ENCODE results near the gene SYNDIG1. TPM values are rescaled to one million over a fixed set of nuclear protein-coding genes. Genes with fewer than 3 reads are reported as not detected.

SYNDIG1 gene
- total and polyA plus RNA-seq, 2 experiments from 2014 or later: 1.7 to 2.4 TPM

DNA sequence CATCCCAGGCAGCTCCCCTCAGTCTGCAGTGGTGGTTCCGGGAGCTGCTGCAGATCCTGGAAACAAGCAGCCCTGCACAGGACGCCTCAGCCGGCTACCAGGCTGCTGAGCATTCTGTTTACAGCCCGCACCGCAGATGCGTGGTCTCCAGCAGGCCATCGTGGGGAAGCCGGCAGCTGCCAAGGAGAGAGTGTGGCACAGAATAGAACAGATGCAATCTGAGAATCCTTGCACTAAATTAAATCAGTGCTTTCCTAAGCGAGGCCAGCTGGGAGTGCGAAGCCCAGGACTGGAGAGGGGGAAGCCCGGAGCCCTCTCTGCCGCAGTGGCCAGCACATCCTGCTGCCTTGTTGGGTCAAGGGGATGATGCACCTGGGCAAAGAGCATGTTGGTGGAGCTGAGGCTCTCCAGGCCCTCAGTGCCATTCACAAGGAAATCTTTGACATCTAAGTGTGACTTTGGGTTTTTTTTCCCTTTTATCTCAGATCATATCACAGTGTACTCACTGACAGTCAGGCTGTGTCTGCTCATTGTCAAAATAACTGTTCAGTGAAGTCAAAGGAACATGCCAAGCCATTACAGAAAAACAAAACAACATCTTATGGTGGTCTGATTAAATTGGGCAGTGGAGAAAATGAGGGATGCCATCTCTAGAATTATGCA is 118.1 kb downstream of the SYNDIG1 start:
- no peak for DNase-seq (ENCODE audit: low read depth in 1 of 2, low spot score in 1 of 2)
- Histone ChIP-seq H3K36me3 (no peaks in the 10 kb centered on the region), H3K9me3 (ENCODE audit: low read depth) (no peaks in the 10 kb centered on the region), H3K27me3 (no peaks in the 10 kb centered on the region), H3K4me3 (no peak overlapping the region), H3K4me1 (ENCODE audit: low read depth) (no peaks in the 10 kb centered on the region), H3K27ac (no peak overlapping the region)
- TF ChIP-seq, protein P1, sequence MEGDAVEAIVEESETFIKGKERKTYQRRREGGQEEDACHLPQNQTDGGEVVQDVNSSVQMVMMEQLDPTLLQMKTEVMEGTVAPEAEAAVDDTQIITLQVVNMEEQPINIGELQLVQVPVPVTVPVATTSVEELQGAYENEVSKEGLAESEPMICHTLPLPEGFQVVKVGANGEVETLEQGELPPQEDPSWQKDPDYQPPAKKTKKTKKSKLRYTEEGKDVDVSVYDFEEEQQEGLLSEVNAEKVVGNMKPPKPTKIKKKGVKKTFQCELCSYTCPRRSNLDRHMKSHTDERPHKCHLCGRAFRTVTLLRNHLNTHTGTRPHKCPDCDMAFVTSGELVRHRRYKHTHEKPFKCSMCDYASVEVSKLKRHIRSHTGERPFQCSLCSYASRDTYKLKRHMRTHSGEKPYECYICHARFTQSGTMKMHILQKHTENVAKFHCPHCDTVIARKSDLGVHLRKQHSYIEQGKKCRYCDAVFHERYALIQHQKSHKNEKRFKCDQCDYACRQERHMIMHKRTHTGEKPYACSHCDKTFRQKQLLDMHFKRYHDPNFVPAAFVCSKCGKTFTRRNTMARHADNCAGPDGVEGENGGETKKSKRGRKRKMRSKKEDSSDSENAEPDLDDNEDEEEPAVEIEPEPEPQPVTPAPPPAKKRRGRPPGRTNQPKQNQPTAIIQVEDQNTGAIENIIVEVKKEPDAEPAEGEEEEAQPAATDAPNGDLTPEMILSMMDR (IDR thresholded peaks at IDR 0.05; ENCODE audit: low read depth, low read length): no peak

GRCh38 chr20:24588047-24588635 is 118.7 kb downstream of the SYNDIG1 start:
- Histone ChIP-seq H3K27me3 (no peaks in the 10 kb centered on the region), H3K4me1 (ENCODE audit: low read depth) (no peaks in the 10 kb centered on the region), H3K4me3 (no peak overlapping the region), H3K9me3 (ENCODE audit: low read depth) (no peaks in the 10 kb centered on the region), H3K36me3 (no peaks in the 10 kb centered on the region), H3K27ac (no peak overlapping the region)
- no peak for DNase-seq (ENCODE audit: low read depth in 1 of 2, low spot score in 1 of 2)
- TF ChIP-seq, protein P1 (IDR thresholded peaks at IDR 0.05; ENCODE audit: low read depth, low read length): no peak

DNA sequence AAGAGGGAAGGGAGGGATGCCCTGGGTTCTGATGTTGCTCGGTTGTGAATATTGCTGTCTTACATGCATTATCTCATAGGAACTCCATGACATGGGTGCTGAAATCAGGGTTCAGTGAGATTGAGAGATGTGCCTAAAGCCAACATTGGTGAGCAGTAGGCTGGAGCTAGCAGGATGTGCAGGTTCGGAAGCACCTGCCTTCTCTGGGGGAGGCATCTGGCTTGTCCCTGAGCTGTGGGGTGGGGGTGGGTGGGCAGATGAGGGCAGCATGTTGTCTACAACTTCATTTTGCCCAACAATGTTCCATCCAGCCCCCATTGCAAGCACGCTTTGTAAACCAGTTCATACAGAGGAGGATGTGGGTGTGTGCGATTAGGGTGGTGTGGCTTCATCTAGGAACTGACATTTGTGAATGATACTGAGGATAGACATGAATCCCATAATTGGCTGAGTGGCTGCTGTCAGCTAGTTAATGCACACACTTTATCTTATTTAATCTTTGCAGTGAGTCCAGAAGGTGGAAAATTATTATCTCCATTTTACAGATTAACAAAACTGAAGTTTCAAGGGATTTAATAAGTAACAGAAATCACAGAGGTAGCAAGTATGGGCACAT is 119.4 kb downstream of the SYNDIG1 start:
- no peak overlapping the region for H3K4me3 ChIP-seq
- H3K36me3 ChIP-seq: no peaks in the 10 kb centered on the region
- no peak overlapping the region for H3K27ac ChIP-seq
- no peaks in the 10 kb centered on the region for H3K27me3 ChIP-seq
- H3K4me1 ChIP-seq (ENCODE audit: low read depth): no peaks in the 10 kb centered on the region
- DNase-seq (ENCODE audit: low read depth in 1 of 2, low spot score in 1 of 2): no peak
- TF ChIP-seq, protein P1 (IDR thresholded peaks at IDR 0.05; ENCODE audit: low read depth, low read length): no peak
- H3K9me3 ChIP-seq (ENCODE audit: low read depth): no peaks in the 10 kb centered on the region

- TF ChIP-seq, protein P1 (IDR thresholded peaks at IDR 0.05; ENCODE audit: low read depth, low read length): no peak
- Histone ChIP-seq H3K4me3 (no peak overlapping the region), H3K27me3 (no peaks in the 10 kb centered on the region), H3K4me1 (ENCODE audit: low read depth) (no peaks in the 10 kb centered on the region), H3K27ac (no peak overlapping the region), H3K36me3 (no peaks in the 10 kb centered on the region), H3K9me3 (ENCODE audit: low read depth) (no peaks in the 10 kb centered on the region)
- DNase-seq (ENCODE audit: low read depth in 1 of 2, low spot score in 1 of 2): no peak
Measured at GRCh38 chr20:24589381-24589780, 120.0 kb downstream of the SYNDIG1 start.

DNA sequence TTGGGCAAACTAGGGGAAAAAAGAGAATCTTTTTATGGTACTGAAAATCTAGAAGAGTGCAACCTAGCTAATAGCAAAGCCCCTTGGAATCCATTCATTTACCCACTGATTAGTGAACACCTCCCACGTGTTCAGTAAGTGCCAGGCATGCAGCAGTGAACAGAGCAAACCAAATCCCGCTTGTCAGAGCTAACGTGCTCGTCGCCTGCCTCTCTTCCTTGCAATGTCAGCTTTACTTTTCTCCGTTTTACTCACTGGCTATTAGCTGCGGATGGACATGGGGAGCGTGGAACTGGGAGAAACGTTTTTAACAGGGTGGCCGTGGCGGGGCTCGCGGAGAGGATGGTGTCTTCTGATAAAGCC is 120.4 kb downstream of the SYNDIG1 start:
- Histone ChIP-seq H3K27ac (no peak overlapping the region), H3K4me1 (ENCODE audit: low read depth) (no peaks in the 10 kb centered on the region), H3K9me3 (ENCODE audit: low read depth) (no peaks in the 10 kb centered on the region), H3K27me3 (no peaks in the 10 kb centered on the region), H3K4me3 (no peak overlapping the region), H3K36me3 (no peaks in the 10 kb centered on the region)
- DNase-seq (ENCODE audit: low read depth in 1 of 2, low spot score in 1 of 2): no peak
- TF ChIP-seq, protein P1 (IDR thresholded peaks at IDR 0.05; ENCODE audit: low read depth, low read length): no peak

All from cardiac muscle cell (in vitro differentiated cells and primary cell).